GM12875 (cell line): ENCODE data around the gene ASS1.

Experiments
- H3K4me3 ChIP-seq: one replicate; pipeline ENCODE4 v1.5.1; 2011; ENCODE audit warnings: low read depth, low read length, control low read depth
- TF ChIP-seq, protein P1 (sequence below): IDR thresholded peaks from 2 replicates; pipeline ENCODE4 v1.5.1; 2011; ENCODE audit warnings: low read depth, mild to moderate bottlenecking, control low read depth, inconsistent platforms, low read length, moderate library complexity, borderline replicate concordance; ENCODE audit not compliant: insufficient read depth

Gene ASS1

DNA sequence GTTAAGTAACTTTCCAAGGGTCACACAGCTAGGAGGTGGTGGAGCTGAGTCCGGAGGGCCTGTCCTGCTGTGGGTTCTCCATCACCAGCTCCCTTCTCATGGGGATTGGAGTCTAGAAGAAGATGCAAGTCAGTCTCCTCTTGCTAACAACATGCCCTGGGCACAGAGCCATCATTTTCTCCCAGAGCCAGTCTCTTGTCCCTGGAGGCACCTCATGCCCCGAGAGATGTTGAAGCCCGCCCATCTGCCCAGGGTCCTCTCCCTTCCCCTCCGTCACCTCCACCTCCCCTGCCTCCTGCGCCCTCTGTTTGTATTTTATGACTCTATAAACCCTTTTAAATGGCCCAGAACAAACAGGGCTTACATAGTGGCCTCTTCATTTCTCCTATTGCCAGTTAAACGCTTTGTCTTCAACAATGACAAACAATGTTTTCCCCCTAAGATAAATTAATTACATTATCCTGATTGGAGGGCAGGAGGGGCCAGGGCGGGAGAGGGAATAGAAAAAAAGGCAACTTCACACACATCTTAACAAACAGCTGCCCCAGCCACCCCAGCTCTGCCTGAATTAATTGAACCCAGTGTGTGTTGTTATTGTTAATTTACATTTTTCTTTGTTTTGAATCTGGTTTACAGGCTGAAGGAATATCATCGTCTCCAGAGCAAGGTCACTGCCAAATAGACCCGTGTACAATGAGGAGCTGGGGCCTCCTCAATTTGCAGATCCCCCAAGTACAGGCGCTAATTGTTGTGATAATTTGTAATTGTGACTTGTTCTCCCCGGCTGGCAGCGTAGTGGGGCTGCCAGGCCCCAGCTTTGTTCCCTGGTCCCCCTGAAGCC is 55.8 kb downstream of the ASS1 start:
- TF ChIP-seq, protein P1, sequence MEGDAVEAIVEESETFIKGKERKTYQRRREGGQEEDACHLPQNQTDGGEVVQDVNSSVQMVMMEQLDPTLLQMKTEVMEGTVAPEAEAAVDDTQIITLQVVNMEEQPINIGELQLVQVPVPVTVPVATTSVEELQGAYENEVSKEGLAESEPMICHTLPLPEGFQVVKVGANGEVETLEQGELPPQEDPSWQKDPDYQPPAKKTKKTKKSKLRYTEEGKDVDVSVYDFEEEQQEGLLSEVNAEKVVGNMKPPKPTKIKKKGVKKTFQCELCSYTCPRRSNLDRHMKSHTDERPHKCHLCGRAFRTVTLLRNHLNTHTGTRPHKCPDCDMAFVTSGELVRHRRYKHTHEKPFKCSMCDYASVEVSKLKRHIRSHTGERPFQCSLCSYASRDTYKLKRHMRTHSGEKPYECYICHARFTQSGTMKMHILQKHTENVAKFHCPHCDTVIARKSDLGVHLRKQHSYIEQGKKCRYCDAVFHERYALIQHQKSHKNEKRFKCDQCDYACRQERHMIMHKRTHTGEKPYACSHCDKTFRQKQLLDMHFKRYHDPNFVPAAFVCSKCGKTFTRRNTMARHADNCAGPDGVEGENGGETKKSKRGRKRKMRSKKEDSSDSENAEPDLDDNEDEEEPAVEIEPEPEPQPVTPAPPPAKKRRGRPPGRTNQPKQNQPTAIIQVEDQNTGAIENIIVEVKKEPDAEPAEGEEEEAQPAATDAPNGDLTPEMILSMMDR: no peak
- no peak overlapping the region for H3K4me3 ChIP-seq

DNA sequence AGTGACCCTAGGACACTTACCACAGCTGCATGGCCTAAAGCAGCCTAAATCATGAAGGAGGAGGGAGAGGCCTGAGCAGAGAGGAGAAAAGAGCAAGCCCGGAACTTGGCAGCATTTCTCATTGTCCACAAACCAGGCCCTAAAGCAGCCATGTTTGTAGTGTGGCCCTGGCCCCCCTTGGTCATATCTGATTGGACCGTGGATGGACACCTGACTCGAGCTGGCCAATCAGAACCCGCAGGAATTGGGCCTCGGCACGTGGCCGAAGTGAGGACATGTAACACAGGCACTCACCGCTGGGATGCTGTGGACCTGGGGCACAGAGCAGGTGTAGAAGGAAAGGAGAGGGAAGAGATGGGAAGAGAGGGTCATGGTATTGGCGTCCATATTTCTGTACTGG is 56.9 kb downstream of the ASS1 start:
- TF ChIP-seq, protein P1: no peak
- no peak overlapping the region for H3K4me3 ChIP-seq

DNA sequence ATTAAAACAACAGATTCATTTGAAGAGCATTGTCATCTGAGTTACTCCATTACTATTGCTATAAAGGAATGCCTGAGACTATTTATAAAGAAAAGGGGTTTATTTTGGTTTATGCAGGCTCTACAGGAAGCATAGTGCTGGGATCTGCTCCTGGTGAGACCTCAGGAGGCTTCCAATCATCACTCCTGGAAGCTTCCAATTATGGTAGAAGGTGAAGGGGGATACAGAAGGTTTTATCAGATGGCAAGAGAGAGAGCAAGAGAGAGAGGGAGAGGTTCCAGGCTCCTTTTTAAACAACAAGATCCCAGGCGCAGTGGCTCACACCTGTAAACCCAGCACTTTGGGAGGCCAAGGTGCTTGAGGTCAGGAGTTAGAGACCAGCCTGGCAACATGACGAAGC is 63.5 kb downstream of the ASS1 start:
- TF ChIP-seq, protein P1: no peak
- no peak overlapping the region for H3K4me3 ChIP-seq

DNA sequence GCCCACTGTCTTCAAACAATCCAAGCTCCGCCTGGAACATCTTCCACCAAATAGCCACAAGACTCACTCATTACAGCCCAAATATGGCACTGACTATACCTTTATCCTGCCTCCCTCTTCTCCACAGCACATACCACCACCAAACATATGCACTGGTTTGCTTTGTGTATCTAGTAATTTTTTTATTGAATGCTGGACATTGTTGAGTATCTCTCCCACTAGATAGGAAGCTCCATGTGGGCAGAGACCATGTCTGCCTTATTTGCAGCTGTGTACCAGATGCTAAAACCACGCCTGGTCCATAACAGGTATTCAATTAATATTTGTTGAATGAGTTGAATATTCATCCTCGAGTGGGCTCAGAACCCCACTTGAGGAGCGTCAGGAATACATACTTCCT is 67.4 kb downstream of the ASS1 start:
- no peak overlapping the region for H3K4me3 ChIP-seq
- TF ChIP-seq, protein P1: no peak

DNA sequence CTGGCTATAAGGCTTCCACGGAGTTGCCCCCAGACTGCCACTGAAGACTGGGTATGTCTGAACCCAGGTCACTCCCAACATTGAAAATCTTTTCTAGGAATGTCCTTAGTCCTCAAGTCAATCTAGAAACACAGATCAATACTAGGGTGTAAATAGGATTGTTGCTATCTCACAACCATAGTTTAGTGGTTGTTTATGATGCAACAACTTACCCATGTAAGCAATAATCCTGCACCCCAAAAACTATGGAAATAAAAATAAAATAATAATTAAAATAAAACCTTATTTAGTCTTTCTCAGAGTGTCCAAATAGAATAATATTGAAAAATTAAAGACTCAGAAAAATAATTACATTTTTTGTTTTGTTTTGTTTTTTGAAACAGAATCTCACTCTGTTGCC is 68.3 kb downstream of the ASS1 start:
- H3K4me3 ChIP-seq: no peak overlapping the region
- TF ChIP-seq, protein P1: no peak

DNA sequence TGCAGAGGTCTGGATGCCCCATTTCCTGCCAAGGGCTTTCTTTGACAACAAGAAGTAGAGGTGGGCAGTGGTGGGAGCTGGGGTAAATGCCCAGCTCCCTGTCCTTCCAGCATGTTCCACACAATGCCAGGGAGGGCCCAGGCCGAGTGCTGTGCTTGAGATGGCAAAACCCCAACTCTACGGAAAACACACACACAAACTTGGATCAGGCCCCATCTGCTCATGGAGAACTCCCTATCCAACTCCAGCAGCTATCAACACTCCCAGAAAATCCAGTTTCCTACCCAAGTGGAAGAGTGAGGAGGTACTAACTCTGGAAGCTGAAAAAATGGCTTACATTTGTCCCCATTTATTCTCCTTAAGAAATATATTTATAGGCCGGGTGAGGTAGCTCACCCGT is 73.5 kb downstream of the ASS1 start:
- TF ChIP-seq, protein P1: no peak
- no peak overlapping the region for H3K4me3 ChIP-seq
